NB4 (cell line): ENCODE results near the gene DARS1.
A peak's percentile ranks its signal among the peaks of the same experiment; 100 is the strongest.
"Not testable (repeated sequence)": the region's sequence is repeated elsewhere in the genome, so short reads cannot be mapped to it uniquely, and the experiment has no call there.

ENCODE experiments used
- DNase-seq: peaks from one replicate; pipeline ENCODE4 v3.0.0; 2010; ENCODE audit warnings: low read depth
- H3K4me3 ChIP-seq: one replicate; pipeline ENCODE4 v1.5.1; 2011; ENCODE audit warnings: mild to moderate bottlenecking, low read depth, low read length, moderate library complexity
- MYC ChIP-seq: IDR thresholded peaks from 2 replicates; pipeline ENCODE4 v1.6.1; 2011; ENCODE audit warnings: low read depth, low read length
- POLR2A ChIP-seq: IDR thresholded peaks from 2 replicates; pipeline ENCODE4 v1.6.1; 2011; ENCODE audit warnings: mild to moderate bottlenecking; ENCODE audit not compliant: insufficient read length; ENCODE audit errors: extremely low read depth
- TF ChIP-seq, protein P1 (sequence below): IDR thresholded peaks from 2 replicates; pipeline ENCODE4 v1.6.1; 2011; ENCODE audit warnings: low read depth, low read length
- TF ChIP-seq, protein P2 (sequence below): IDR thresholded peaks from one replicate; pipeline ENCODE4 v1.5.1; 2012; ENCODE audit warnings: low read depth, low read length

DARS1 gene

DNA sequence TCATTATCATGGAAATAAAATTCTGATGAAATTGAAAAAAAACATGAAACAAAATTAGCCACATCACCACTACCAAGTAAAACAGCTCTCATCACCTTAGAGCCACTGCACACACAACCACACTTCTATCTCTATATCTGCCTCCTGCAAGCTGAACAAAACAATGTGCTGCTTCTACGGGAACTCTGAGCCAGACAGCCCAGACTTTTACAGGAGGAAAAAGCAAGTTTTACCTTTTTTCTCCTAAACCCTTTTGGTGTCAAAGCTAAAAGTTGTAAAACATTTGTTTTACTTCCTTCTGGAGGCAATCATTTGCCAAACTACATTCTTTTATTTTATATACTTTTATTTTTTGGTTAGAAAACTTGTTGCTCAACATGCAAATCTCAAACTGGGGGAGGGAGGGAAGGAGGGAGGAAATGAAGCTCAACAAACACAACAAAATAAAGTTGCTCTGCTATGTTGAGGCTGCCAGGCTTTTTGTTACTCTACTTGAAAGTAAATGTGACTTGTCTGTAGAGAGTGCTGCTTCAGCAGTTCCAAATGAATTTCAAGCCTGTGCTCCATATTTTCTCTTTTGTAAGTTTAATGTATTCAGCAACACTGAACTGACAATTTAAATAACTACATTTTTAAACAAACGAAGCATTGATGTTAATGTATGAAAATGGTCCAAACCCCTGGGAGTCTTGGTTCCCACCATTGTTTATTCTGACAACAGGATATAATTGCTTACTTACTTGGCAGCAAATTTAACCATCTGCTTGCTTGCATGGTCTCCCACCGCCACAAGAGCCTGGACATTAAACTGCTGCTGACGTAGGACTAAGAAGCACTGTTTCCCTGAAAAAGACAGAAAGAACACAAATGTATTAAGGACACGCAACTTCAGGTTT, 24.5 kb downstream of the DARS1 start:
- TF ChIP-seq POLR2A (no peak), MYC (no peak)
- TF ChIP-seq, protein P1, sequence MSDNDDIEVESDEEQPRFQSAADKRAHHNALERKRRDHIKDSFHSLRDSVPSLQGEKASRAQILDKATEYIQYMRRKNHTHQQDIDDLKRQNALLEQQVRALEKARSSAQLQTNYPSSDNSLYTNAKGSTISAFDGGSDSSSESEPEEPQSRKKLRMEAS: no peak
- TF ChIP-seq, protein P2, sequence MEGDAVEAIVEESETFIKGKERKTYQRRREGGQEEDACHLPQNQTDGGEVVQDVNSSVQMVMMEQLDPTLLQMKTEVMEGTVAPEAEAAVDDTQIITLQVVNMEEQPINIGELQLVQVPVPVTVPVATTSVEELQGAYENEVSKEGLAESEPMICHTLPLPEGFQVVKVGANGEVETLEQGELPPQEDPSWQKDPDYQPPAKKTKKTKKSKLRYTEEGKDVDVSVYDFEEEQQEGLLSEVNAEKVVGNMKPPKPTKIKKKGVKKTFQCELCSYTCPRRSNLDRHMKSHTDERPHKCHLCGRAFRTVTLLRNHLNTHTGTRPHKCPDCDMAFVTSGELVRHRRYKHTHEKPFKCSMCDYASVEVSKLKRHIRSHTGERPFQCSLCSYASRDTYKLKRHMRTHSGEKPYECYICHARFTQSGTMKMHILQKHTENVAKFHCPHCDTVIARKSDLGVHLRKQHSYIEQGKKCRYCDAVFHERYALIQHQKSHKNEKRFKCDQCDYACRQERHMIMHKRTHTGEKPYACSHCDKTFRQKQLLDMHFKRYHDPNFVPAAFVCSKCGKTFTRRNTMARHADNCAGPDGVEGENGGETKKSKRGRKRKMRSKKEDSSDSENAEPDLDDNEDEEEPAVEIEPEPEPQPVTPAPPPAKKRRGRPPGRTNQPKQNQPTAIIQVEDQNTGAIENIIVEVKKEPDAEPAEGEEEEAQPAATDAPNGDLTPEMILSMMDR: no peak
- no peak for DNase-seq
- H3K4me3 ChIP-seq: no peak overlapping the region

DNA sequence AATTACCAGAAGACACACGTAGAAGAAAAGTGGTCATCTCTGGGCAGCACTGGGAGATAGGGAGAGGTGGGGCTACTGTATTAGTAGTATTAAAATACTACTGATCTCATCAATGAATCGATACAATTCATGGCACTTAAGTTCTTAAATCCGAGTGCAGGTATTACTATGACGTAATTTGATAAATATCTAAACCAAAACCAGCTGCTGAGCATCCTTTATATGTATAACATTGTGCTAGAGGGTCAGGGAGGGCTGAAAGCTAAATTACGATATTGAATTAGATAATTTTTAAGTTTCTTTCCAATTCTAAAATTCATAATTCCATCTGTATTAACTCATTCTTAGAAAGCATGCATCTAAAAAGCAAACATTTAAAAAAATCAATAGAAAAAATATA, 25.3 kb downstream of the DARS1 start:
- TF ChIP-seq, protein P1: no peak
- TF ChIP-seq, protein P2: no peak
- TF ChIP-seq POLR2A (no peak), MYC (no peak)
- H3K4me3 ChIP-seq: no peak overlapping the region
- no peak for DNase-seq

DNA sequence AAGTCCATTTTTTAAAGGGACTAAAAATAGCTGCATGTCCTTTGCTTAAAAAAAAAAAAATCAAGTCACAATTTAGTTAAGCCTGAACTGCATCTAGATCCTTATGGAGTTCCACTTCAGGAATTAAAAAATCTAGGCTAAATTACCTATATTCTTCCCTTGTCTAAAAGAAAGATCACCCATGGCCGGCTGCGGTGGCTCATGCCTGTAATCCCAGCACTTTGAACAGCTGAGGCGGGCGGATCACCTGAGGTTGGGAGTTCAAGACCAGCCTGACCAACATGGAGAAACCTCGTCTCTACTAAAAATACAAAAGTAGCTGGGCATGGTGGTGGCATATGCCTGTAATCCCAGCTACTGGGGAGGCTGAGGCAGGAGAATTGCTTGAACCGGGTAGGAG, 26.5 kb downstream of the DARS1 start:
- H3K4me3 ChIP-seq, DNase-seq: not testable (repeated sequence)

DNA sequence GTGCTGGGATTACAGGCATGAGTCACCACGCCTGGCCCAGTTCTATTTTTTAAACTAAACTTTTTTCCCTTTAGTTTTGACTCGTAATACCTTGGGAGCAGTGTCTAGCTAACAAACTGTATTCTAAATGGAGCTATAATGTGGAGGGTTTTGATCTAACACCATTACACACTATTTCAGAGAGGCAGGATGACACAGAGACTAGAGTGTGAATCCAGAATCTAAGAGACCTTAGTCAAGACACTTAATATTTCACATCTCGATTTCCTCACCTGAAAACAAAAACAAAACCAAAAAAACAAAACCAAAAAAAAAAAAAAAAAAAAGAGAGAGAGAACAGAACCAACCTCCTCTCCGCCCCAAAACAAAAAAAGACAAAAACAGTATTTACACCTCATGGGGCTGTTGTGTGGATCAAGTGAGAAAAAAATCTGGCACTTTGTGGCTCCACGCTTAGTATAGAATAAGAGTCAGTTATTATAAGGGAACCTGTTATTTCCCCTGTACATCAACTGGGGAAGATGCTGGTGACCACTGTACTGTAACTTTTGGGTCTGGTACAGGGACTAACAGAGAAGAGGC, 31.3 kb downstream of the DARS1 start:
- DNase-seq: no peak
- TF ChIP-seq, protein P1: no peak
- TF ChIP-seq, protein P2: no peak
- TF ChIP-seq POLR2A: no peak
- TF ChIP-seq MYC: no peak
- H3K4me3 ChIP-seq: no peak overlapping the region

DNA sequence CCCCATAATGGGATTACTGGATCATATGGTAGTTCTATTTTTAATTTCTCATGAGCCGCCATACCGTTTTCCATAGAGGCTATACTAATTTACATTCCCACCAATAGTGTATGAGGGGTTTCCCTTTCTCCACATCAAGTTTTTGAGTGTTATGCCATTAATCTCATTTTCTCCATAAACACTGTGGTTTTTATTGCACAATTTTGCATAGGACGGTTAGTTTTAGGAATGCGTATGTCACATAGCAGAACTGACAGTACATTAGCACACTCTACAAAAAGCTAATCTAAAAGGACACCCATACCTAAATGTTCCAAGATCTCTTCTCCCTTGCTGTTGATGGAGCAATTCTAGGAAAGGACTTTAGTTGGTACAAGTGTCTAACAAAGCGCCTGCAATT, 32.5 kb downstream of the DARS1 start:
- no peak overlapping the region for H3K4me3 ChIP-seq
- peak; percentile 47 for DNase-seq
- TF ChIP-seq POLR2A: no peak
- TF ChIP-seq, protein P2: no peak
- TF ChIP-seq, protein P1: no peak
- no peak for TF ChIP-seq MYC

DNA sequence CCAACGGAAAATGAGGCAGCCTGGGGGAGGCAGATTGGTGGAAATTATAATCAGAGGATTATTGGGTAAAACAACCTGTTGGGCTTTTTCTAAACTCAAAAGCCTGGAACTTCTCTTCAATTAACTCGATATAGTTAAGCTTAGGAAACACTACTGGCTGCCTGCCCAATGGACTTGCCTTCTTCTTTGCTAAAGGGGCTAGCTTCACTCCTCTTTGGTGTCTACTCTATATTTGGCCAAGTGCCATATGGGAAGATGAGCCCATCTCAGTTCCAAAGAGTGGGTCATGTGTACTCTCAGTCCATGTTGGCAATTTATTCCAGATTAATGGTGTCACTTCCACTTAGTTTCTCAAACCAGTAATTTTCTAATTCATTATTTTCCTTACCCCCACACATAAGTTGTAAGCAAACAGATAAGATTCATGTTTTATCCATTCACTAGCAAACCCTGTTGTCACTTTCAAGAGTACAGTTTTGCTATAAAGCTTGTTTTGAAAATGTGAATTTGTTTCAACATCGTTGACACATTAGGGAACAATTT, 34.3 kb downstream of the DARS1 start:
- no peak overlapping the region for H3K4me3 ChIP-seq
- no peak for DNase-seq
- no peak for TF ChIP-seq POLR2A
